ENCODE data around the gene ABCD1. TPM values are rescaled to one million over a fixed set of nuclear protein-coding genes. Genes with fewer than 3 reads are reported as not detected.
A peak's percentile ranks its signal among the peaks of the same experiment; 100 is the strongest.

ABCD1 gene
- total RNA-seq, 1 donor from 2014 or later = 0.79 TPM

DNA sequence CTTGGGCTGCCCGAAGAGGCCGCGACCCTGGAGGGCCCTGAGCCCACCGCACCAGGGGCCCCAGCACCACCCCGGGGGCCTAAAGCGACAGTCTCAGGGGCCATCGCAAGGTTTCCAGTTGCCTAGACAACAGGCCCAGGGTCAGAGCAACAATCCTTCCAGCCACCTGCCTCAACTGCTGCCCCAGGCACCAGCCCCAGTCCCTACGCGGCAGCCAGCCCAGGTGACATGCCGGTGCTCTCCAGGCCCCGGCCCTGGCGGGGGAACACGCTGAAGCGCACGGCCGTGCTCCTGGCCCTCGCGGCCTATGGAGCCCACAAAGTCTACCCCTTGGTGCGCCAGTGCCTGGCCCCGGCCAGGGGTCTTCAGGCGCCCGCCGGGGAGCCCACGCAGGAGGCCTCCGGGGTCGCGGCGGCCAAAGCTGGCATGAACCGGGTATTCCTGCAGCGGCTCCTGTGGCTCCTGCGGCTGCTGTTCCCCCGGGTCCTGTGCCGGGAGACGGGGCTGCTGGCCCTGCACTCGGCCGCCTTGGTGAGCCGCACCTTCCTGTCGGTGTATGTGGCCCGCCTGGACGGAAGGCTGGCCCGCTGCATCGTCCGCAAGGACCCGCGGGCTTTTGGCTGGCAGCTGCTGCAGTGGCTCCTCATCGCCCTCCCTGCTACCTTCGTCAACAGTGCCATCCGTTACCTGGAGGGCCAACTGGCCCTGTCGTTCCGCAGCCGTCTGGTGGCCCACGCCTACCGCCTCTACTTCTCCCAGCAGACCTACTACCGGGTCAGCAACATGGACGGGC is 579 bp downstream of the ABCD1 start:
- Mint-ChIP-seq H3K4me3 (peak overlapping the region; percentile 66), H3K4me1 (peaks cover 20% of the 10 kb centered on the region), H3K36me3 (peaks cover 4% of the 10 kb centered on the region), H3K27me3 (ENCODE audit: insufficient read depth, low read depth) (peaks cover 6% of the 10 kb centered on the region), H3K27ac (no peak overlapping the region), H3K9me3 (peaks cover 13% of the 10 kb centered on the region)
- H2AFZ ChIP-seq (replicated peaks) = no peak overlapping the region
- H3K27me3 ChIP-seq = no peaks in the 10 kb centered on the region
- H3K4me1 ChIP-seq = peaks cover 12% of the 10 kb centered on the region
- no peak overlapping the region for H3K27ac ChIP-seq
- peaks cover 52% of the 10 kb centered on the region for H4K20me1 ChIP-seq (ENCODE audit: low read depth)
- TF ChIP-seq EZH2 (IDR thresholded peaks at IDR 0.05) (no peak), EZH2phosphoT487 (IDR thresholded peaks at IDR 0.05) (no peak), CTCF (IDR thresholded peaks at IDR 0.05) (no peak)
- peak overlapping the region; percentile 73 for H3K4me3 ChIP-seq
- peaks cover 21% of the 10 kb centered on the region for H3K79me2 ChIP-seq (ENCODE audit: low read depth)
- DNase-seq (ENCODE audit: low spot score) = peak; percentile 24
- H3K4me2 ChIP-seq = peak overlapping the region; percentile 73
- H3K9me3 ChIP-seq (ENCODE audit: low read depth) = no peaks in the 10 kb centered on the region
- H3K9ac ChIP-seq = no peak overlapping the region
- H3K36me3 ChIP-seq = peaks cover 3% of the 10 kb centered on the region
- H3F3A ChIP-seq (ENCODE audit: low read depth) = no peaks in the 10 kb centered on the region

DNA sequence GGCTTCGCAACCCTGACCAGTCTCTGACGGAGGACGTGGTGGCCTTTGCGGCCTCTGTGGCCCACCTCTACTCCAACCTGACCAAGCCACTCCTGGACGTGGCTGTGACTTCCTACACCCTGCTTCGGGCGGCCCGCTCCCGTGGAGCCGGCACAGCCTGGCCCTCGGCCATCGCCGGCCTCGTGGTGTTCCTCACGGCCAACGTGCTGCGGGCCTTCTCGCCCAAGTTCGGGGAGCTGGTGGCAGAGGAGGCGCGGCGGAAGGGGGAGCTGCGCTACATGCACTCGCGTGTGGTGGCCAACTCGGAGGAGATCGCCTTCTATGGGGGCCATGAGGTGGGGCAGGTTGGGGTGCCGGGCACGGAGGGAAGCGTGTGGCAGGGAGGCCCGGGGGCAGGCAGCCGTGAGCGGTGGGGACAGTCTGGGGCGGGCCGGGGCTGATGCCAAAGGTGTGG is 1.2 kb downstream of the ABCD1 start:
- TF ChIP-seq EZH2 (IDR thresholded peaks at IDR 0.05) (no peak), EZH2phosphoT487 (IDR thresholded peaks at IDR 0.05) (no peak), CTCF (IDR thresholded peaks at IDR 0.05) (no peak)
- Histone ChIP-seq H3K4me2 (no peak overlapping the region), H3F3A (ENCODE audit: low read depth) (no peaks in the 10 kb centered on the region), H3K9ac (no peak overlapping the region), H2AFZ (replicated peaks) (no peak overlapping the region), H3K4me1 (peaks cover 12% of the 10 kb centered on the region), H4K20me1 (ENCODE audit: low read depth) (peaks cover 52% of the 10 kb centered on the region), H3K9me3 (ENCODE audit: low read depth) (no peaks in the 10 kb centered on the region), H3K36me3 (peaks cover 3% of the 10 kb centered on the region), H3K27me3 (no peaks in the 10 kb centered on the region), H3K27ac (no peak overlapping the region), H3K79me2 (ENCODE audit: low read depth) (peaks cover 21% of the 10 kb centered on the region), H3K4me3 (no peak overlapping the region)
- H3K36me3 Mint-ChIP-seq = peaks cover 7% of the 10 kb centered on the region
- peaks cover 6% of the 10 kb centered on the region for H3K27me3 Mint-ChIP-seq (ENCODE audit: insufficient read depth, low read depth)
- DNase-seq (ENCODE audit: low spot score) = no peak
- H3K4me3 Mint-ChIP-seq = peak overlapping the region; percentile 66
- peaks cover 20% of the 10 kb centered on the region for H3K4me1 Mint-ChIP-seq
- H3K9me3 Mint-ChIP-seq = peaks cover 17% of the 10 kb centered on the region
- H3K27ac Mint-ChIP-seq = no peak overlapping the region

- Histone ChIP-seq H3K4me2 (peak overlapping the region; percentile 59), H3K9me3 (ENCODE audit: low read depth) (no peaks in the 10 kb centered on the region), H3F3A (ENCODE audit: low read depth) (no peaks in the 10 kb centered on the region), H3K9ac (no peak overlapping the region), H3K79me2 (ENCODE audit: low read depth) (peaks cover 21% of the 10 kb centered on the region), H3K4me3 (peak overlapping the region; percentile 3), H3K4me1 (peaks cover 12% of the 10 kb centered on the region), H3K27ac (no peak overlapping the region), H2AFZ (replicated peaks) (no peak overlapping the region), H4K20me1 (ENCODE audit: low read depth) (peaks cover 52% of the 10 kb centered on the region), H3K27me3 (no peaks in the 10 kb centered on the region), H3K36me3 (peaks cover 3% of the 10 kb centered on the region)
- TF ChIP-seq EZH2 (IDR thresholded peaks at IDR 0.05) (no peak), EZH2phosphoT487 (IDR thresholded peaks at IDR 0.05) (no peak), CTCF (IDR thresholded peaks at IDR 0.05) (no peak)
- Mint-ChIP-seq H3K4me1 (peaks cover 20% of the 10 kb centered on the region), H3K9me3 (peaks cover 21% of the 10 kb centered on the region), H3K27me3 (ENCODE audit: insufficient read depth, low read depth) (peaks cover 6% of the 10 kb centered on the region), H3K36me3 (peaks cover 9% of the 10 kb centered on the region), H3K4me3 (peak overlapping the region; percentile 71), H3K27ac (peak overlapping the region; percentile 29)
- peak; percentile 84 for DNase-seq (ENCODE audit: low spot score)
Measured at GRCh38 chrX:153726286-153727122, 1.8 kb downstream of the ABCD1 start.

Measured in neural progenitor cell (in vitro differentiated cells).